SK-N-MC (cell line): ENCODE measurements around the gene CLEC7A.
A peak's percentile ranks its signal among the peaks of the same experiment; 100 is the strongest.

ENCODE experiments used
- DNase-seq: peaks from one replicate; pipeline ENCODE4 v3.0.0-alpha.2; 2011; ENCODE audit warnings: low read depth, low spot score
- H3K27ac ChIP-seq: fragments of 200-600 bp; sonication (generic); 2 replicates; pipeline ENCODE4 v1.5.1; 2016; ENCODE audit warnings: mixed run types
- H3K36me3 ChIP-seq: fragments of 200-600 bp; sonication (generic); 2 replicates; pipeline ENCODE4 v1.6.1; 2017; ENCODE audit warnings: antibody characterized with exemption, low read length, mixed read lengths; ENCODE audit not compliant: insufficient read depth
- H3K4me3 ChIP-seq: fragments of 200-600 bp; sonication (generic); 2 replicates; pipeline ENCODE4 v1.5.1; 2016
- H3K9ac ChIP-seq: fragments of 200-600 bp; sonication (generic); 2 replicates; pipeline ENCODE4 v1.8.0; 2017; ENCODE audit warnings: mixed run types, mixed read lengths; ENCODE audit not compliant: insufficient read length
- H3K9me3 ChIP-seq: fragments of 200-600 bp; sonication (generic); 2 replicates; pipeline ENCODE4 v1.6.1; 2017; ENCODE audit warnings: low read depth, mild to moderate bottlenecking, antibody characterized with exemption, low read length, moderate library complexity, mixed read lengths
- EZH2 ChIP-seq: fragments of 200-600 bp; sonication (generic); IDR thresholded peaks from one replicate; pipeline ENCODE4 v1.6.1; 2017; ENCODE audit warnings: antibody characterized with exemption
- FOXP2 ChIP-seq: optimal IDR thresholded peaks from 2 replicates; pipeline ENCODE3; 2011; ENCODE audit warnings: mild to moderate bottlenecking, moderate library complexity; ENCODE audit not compliant: insufficient read depth; ENCODE audit errors: extremely low read length, control extremely low read depth
- POLR2AphosphoS5 ChIP-seq: IDR thresholded peaks from 2 replicates; pipeline ENCODE4 v1.6.1; 2012; ENCODE audit warnings: mild to moderate bottlenecking, low read depth, low read length, borderline replicate concordance

Gene CLEC7A

GRCh38 chr12:10130042-10130441 lies at the start of gene CLEC7A:
Gene CLEC7A (minus strand): TSS chr12:10130199. CDS start chr12:10130082, 117 bp downstream.
- peak; percentile 37 for DNase-seq
- TF ChIP-seq POLR2AphosphoS5 = no peak
- no peak within 1 kb of the TSS for H3K9ac ChIP-seq
- no peak within 1 kb of the TSS for H3K27ac ChIP-seq
- no peaks in the 10 kb centered on the region for H3K9me3 ChIP-seq
- H3K4me3 ChIP-seq = no peak within 1 kb of the TSS; the same call in 1 of the 2 replicates
- no peaks in the 10 kb centered on the region for H3K36me3 ChIP-seq

GRCh38 chr12:10179776-10180181 lies 49.8 kb upstream of the CLEC7A start:
- no peak overlapping the region for H3K4me3 ChIP-seq
- no peak for TF ChIP-seq POLR2AphosphoS5
- TF ChIP-seq EZH2 = no peak
- no peak for TF ChIP-seq FOXP2
- no peaks in the 10 kb centered on the region for H3K9me3 ChIP-seq
- no peaks in the 10 kb centered on the region for H3K36me3 ChIP-seq
- H3K9ac ChIP-seq = no peak overlapping the region
- H3K27ac ChIP-seq = no peak overlapping the region
- no peak for DNase-seq

GRCh38 chr12:10178821-10179220 lies 48.8 kb upstream of the CLEC7A start, which contains the start of gene TMEM52B:
Gene TMEM52B (plus strand): TSS chr12:10179032. CDS start chr12:10179575, 543 bp downstream.
- Histone ChIP-seq H3K27ac (no peak within 1 kb of the TSS), H3K4me3 (no peak within 1 kb of the TSS), H3K36me3 (no peaks in the 10 kb centered on the region), H3K9ac (no peak within 1 kb of the TSS), H3K9me3 (no peaks in the 10 kb centered on the region)
- no peak for DNase-seq
- TF ChIP-seq EZH2 = no peak
- TF ChIP-seq FOXP2 = no peak
- no peak for TF ChIP-seq POLR2AphosphoS5

GRCh38 chr12:10175846-10176636 lies 46.0 kb upstream of the CLEC7A start:
- TF ChIP-seq POLR2AphosphoS5 (no peak), FOXP2 (no peak), EZH2 (no peak)
- no peak overlapping the region for H3K4me3 ChIP-seq
- H3K27ac ChIP-seq = no peak overlapping the region
- DNase-seq = no peak
- H3K36me3 ChIP-seq = no peaks in the 10 kb centered on the region
- no peak overlapping the region for H3K9ac ChIP-seq
- no peaks in the 10 kb centered on the region for H3K9me3 ChIP-seq

GRCh38 chr12:10174986-10175614 lies 45.1 kb upstream of the CLEC7A start:
- TF ChIP-seq EZH2 (no peak), FOXP2 (no peak), POLR2AphosphoS5 (no peak)
- H3K36me3 ChIP-seq = no peaks in the 10 kb centered on the region
- H3K9ac ChIP-seq = no peak overlapping the region
- no peak overlapping the region for H3K27ac ChIP-seq
- no peak overlapping the region for H3K4me3 ChIP-seq
- DNase-seq = no peak
- no peaks in the 10 kb centered on the region for H3K9me3 ChIP-seq

- TF ChIP-seq FOXP2 (no peak), EZH2 (no peak), POLR2AphosphoS5 (no peak)
- Histone ChIP-seq H3K36me3 (no peaks in the 10 kb centered on the region), H3K9me3 (no peaks in the 10 kb centered on the region), H3K27ac (no peak within 1 kb of the TSS), H3K9ac (no peak within 1 kb of the TSS), H3K4me3 (no peak within 1 kb of the TSS)
- no peak for DNase-seq
Observed at GRCh38 chr12:10171973-10172728, 42.2 kb upstream of the CLEC7A start, which contains the start of gene OLR1. Gene OLR1 (minus strand): TSS chr12:10172132. CDS start chr12:10172077, 55 bp downstream.

- Histone ChIP-seq H3K9me3 (no peaks in the 10 kb centered on the region), H3K4me3 (no peak overlapping the region), H3K9ac (no peak overlapping the region), H3K36me3 (no peaks in the 10 kb centered on the region), H3K27ac (no peak overlapping the region)
- TF ChIP-seq FOXP2 = no peak
- TF ChIP-seq POLR2AphosphoS5 = no peak
- DNase-seq = no peak
Observed at GRCh38 chr12:10170216-10170615, 40.2 kb upstream of the CLEC7A start.

GRCh38 chr12:10169104-10169503 lies 39.1 kb upstream of the CLEC7A start:
- Histone ChIP-seq H3K4me3 (no peak overlapping the region), H3K9me3 (no peaks in the 10 kb centered on the region), H3K9ac (no peak overlapping the region), H3K36me3 (no peaks in the 10 kb centered on the region), H3K27ac (peak overlapping the region; percentile 37; the same call in 1 of the 2 replicates)
- TF ChIP-seq FOXP2 (no peak), EZH2 (no peak), POLR2AphosphoS5 (no peak)
- DNase-seq = no peak

GRCh38 chr12:10167599-10167998 lies 37.6 kb upstream of the CLEC7A start:
- Histone ChIP-seq H3K36me3 (no peaks in the 10 kb centered on the region), H3K9me3 (no peaks in the 10 kb centered on the region), H3K9ac (no peak overlapping the region), H3K27ac (no peak overlapping the region), H3K4me3 (no peak overlapping the region)
- no peak for TF ChIP-seq FOXP2
- TF ChIP-seq POLR2AphosphoS5 = no peak
- no peak for TF ChIP-seq EZH2
- DNase-seq = no peak
